ENCODE results near the gene ZDHHC8. TPM values are rescaled to one million over a fixed set of nuclear protein-coding genes. Genes with fewer than 3 reads are reported as not detected.

ZDHHC8 gene, protein sequence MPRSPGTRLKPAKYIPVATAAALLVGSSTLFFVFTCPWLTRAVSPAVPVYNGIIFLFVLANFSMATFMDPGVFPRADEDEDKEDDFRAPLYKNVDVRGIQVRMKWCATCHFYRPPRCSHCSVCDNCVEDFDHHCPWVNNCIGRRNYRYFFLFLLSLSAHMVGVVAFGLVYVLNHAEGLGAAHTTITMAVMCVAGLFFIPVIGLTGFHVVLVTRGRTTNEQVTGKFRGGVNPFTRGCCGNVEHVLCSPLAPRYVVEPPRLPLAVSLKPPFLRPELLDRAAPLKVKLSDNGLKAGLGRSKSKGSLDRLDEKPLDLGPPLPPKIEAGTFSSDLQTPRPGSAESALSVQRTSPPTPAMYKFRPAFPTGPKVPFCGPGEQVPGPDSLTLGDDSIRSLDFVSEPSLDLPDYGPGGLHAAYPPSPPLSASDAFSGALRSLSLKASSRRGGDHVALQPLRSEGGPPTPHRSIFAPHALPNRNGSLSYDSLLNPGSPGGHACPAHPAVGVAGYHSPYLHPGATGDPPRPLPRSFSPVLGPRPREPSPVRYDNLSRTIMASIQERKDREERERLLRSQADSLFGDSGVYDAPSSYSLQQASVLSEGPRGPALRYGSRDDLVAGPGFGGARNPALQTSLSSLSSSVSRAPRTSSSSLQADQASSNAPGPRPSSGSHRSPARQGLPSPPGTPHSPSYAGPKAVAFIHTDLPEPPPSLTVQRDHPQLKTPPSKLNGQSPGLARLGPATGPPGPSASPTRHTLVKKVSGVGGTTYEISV
- 5.1 and 7.8 TPM in 2 replicates for total RNA-seq (2014; rRNA removed; shearing (Covaris generic))

GRCh38 chr22:20131597-20131858, at the start of gene ZDHHC8:
Gene ZDHHC8, plus strand, starts transcription at chr22:20131804. Its CDS starts 144 bp downstream, at chr22:20131948.
- peak; percentile 45 for DNase-seq (ENCODE audit: low spot score)
- in situ Hi-C loops (cut with HindIII; ENCODE audit: low sequenced_read_pairs), result no loop called here

- DNase-seq (ENCODE audit: low spot score), result no peak
- in situ Hi-C loops (cut with HindIII; ENCODE audit: low sequenced_read_pairs), result no loop called here
These were observed 48.3 kb upstream of the ZDHHC8 start for GRCh38 chr22:20083157-20083890.

DNA sequence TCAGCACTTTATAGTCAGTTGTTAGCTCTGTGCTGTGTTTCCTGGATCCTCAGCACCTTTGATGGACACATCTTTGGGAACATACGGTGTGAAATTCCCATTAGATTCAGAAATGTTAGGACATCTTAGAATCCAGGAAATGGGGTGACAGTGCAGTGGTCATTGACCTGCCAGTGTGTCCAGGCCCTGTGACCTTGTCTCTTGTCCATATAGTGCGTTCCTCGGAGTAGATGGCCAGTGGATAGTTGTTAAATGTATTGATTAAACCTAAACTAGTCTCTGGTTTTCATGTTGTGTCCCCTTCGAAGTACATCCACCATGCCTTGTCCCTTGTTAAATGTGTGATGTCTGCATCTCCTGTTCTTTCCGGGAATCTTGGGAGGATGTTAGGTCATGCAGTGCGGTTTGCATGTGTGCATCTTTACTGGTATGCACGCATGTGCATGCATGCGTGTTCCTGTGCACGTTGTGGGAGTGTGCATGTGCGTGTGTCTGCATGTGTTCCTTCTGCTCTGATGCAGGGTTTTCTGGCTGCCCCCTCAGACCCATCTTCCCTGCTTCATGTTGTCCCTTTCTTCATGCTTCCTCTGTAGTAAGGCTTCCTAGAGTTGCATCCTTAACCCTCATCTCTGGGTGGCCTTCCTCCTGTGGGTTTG, 47.6 kb upstream of the ZDHHC8 start:
- in situ Hi-C loops (cut with HindIII; ENCODE audit: low sequenced_read_pairs), result no loop called here

GRCh38 chr22:20084547-20085413, 46.8 kb upstream of the ZDHHC8 start:
- DNase-seq (ENCODE audit: low spot score), result peak; percentile 34
- in situ Hi-C loops (cut with HindIII; ENCODE audit: low sequenced_read_pairs), result no loop called here

More for the DNA sequence above, 47.6 kb upstream of the ZDHHC8 start:
- no peak for DNase-seq (ENCODE audit: low spot score)

DNA sequence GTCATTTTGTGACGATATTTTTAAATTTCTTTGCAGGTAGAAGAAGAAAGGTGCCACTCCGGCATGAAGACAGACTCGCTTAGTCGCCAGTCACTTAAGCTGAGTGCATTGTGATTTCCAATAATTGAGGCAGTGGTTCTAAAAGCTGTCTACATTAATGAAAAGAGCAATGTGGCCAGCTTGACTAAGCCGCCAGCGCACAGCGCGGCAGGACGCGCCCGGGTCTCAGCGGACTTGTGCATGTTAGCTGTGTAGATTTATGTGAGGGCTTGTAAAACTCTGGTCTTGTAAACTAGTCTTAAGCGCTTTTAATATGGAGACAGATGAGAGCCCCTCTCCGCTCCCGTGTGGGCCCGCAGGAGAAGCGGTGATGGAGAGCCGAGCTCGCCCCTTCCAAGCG, 46.0 kb upstream of the ZDHHC8 start:
- in situ Hi-C loops (cut with HindIII; ENCODE audit: low sequenced_read_pairs), result no loop called here
- DNase-seq (ENCODE audit: low spot score), result no peak

DNA sequence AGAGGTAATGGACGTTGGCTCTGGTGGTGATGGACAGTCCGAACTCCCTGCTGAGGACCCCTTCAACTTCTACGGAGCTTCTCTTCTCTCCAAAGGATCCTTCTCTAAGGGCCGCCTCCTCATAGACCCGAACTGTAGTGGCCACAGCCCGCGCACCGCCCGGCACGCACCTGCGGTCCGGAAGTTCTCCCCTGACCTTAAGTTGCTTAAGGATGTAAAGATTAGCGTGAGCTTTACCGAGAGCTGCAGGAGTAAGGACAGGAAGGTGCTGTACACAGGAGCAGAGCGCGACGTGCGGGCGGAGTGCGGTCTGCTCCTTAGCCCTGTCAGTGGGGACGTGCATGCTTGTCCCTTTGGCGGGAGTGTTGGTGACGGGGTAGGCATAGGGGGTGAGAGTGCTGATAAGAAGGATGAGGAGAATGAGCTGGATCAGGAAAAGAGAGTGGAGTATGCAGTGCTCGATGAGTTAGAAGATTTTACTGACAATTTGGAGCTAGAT, 45.5 kb upstream of the ZDHHC8 start:
- DNase-seq (ENCODE audit: low spot score), result no peak
- in situ Hi-C loops (cut with HindIII; ENCODE audit: low sequenced_read_pairs), result no loop called here

DNA sequence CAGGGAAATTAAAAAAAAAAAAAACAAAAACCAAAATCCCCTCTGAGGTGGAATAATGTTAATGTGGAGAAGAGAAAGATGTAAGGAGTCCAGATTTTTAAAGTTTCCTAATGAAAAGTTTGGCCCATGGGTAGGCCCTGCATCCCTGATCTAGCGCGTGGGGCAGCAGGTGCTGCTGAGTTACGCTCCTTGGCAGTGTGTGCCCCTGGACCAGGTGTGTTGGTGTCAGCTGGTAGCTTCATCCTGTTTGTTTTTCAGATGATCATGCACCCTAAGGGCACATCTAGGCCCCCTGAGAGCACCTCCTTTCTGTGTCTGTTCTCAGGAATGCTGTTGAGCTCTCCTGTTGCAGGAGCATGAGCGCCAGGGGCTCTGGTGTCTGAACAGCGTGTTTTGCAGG, 44.8 kb upstream of the ZDHHC8 start:
- no peak for DNase-seq (ENCODE audit: low spot score)
- in situ Hi-C loops (cut with HindIII; ENCODE audit: low sequenced_read_pairs), result no loop called here

DNA sequence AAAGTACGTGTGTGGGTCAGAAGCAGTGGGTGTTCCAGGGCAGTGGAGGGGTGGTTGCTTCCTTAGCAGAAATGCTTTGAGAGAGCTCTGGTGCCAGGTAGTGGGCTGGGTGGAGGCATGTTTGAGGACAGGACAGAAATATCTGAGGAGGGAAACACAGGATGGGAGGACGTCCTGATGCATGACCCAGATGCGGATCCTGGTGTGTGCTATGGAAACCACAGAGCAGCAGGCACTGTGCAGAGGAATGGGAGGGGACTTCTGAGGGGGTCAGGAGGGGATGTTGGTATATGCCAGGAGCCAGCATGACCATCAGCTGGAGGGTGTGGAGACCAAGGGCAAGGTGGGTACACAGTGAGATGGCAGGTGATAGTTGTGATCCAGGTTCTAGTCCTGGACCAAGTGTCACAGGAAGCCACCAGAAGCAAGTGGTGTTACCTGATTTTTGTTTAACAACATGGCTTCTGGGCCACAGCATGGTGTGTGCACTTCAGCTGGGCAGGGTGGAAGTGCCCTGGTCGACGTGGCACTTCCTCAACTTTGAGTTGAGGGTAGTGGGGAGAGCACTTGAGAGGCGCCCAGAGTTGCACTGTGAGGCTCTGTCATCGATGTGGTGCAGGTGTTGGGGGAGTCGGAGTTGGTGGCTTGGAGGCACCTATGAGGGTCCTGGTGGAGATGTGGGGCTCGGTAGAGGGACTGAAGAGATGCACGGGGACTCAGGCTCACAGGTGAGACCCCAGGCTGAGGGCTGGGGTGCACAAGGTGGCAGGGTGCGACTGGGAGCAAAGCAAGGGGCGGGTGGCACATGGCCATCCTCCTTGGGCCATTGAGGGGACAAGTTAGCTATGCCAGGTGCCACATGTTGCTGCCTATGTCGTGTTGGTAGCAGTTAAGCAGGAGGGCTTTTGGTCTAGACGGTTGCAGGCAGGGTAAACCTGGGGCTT, 44.0 kb upstream of the ZDHHC8 start:
- DNase-seq (ENCODE audit: low spot score), result no peak
- in situ Hi-C loops (cut with HindIII; ENCODE audit: low sequenced_read_pairs), result no loop called here

GRCh38 chr22:20088263-20088648, 43.3 kb upstream of the ZDHHC8 start:
- no peak for DNase-seq (ENCODE audit: low spot score)
- in situ Hi-C loops (cut with HindIII; ENCODE audit: low sequenced_read_pairs), result no loop called here

DNA sequence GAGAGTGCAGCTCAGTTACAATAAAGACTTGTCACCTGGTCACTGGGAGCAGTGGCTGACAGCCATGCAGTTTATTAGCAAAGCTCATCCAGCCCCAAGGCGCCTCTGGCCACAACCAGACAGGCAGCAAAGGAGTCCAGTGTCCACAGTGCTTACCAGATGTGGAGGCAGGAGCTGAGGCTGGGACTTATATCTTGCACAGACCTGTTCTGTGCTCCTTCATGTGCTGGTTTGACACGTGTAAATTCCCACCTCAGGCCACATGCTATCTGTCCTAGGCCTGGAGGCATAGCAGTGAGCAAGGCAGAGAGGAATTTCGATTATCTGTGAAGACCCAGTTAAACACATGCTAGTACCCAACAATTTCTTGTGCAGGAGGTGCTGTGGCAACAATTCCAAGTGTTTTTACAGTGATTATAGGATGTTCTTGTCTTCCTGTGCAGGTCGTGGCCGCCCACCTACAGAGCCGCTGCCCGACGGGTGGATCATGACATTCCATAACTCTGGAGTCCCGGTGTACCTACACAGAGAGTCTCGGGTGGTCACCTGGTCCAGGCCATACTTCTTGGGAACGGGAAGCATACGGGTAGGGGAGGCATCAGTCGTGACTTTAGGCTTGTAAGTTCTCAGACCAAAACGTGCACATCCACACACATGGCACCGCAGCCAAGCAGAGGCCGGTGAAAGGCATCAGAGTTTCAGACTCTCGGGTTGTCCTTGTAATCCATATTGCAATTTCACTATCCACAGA, 42.2 kb upstream of the ZDHHC8 start:
- in situ Hi-C loops (cut with HindIII; ENCODE audit: low sequenced_read_pairs), result no loop called here
- no peak for DNase-seq (ENCODE audit: low spot score)

- in situ Hi-C loops (cut with HindIII; ENCODE audit: low sequenced_read_pairs), result no loop called here
These were observed 41.5 kb upstream of the ZDHHC8 start for GRCh38 chr22:20089977-20090729.

GRCh38 chr22:20090730-20091240, 40.8 kb upstream of the ZDHHC8 start:
- in situ Hi-C loops (cut with HindIII; ENCODE audit: low sequenced_read_pairs), result no loop called here
- DNase-seq (ENCODE audit: low spot score), result no peak

More at GRCh38 chr22:20089977-20090729, 41.5 kb upstream of the ZDHHC8 start:
- no peak for DNase-seq (ENCODE audit: low spot score)

- in situ Hi-C loops (cut with HindIII; ENCODE audit: low sequenced_read_pairs), result no loop called here
- DNase-seq (ENCODE audit: low spot score), result no peak
These were observed 39.7 kb upstream of the ZDHHC8 start for GRCh38 chr22:20091690-20092476.

DNA sequence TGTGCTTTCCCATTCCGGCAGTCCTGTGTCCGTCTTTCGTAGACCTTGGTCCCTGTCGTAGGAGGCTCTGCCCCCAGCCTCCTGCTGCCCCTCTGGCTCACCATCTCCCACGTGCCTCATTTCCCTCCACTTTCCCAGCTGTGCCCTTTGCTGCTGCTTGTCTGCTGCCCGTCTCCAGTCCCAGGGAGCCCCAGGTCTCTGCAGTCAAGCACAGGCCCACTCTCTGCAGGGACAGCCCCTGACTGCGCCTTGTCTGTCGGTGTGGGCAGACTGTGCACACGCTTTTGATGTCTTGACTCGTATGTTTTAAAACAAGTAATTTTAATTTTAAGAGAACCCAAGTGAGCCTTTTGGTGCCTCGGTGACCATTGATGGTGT, 39.1 kb upstream of the ZDHHC8 start:
- in situ Hi-C loops (cut with HindIII; ENCODE audit: low sequenced_read_pairs), result no loop called here
- DNase-seq (ENCODE audit: low spot score), result no peak
